ENCODE data around the gene WNT9A.

DNA sequence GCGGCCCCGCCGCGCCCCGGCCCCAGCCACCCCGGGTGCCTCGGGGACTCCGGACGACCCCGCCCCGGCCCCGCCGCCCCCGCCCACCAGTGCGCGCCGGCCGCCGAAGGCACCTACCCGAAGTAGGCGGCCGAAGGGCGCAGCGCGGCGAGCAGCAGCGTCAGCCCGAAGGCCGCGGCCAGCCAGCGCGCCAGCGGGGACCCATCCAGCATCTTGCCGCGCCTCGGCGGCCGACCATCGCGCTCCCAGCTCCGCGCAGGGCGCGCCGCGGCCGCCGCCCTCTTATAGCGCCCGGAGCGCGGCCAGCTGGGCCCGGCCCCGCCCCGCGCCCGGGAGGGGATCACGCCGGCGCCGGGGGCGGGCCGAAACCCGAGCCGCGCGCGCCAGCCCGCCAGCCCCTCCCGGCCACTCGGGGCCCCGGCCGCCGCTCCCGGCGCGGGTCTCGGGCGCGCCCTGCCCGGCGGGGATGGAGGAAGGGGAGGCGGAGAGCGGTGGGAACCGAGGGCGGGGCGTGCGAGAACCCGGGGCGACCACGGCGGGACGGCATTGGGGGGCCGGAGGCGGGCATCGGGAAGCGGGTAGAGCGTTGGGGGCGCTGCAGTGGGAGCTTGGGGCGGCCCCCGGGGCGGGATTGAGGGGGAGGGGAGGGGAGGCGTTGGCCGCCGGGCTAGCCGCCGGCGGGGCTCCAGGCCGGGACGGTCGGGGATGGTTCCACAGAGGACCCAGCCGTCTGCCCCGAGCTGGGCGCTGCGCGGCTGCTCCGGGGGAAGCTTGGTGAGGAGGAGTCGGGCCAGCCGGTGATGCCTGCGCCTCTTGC, at the start of gene WNT9A:
- no peak for TF ChIP-seq EZH2 (IDR thresholded peaks at IDR 0.05)
- no peak for TF ChIP-seq POLR2AphosphoS5 (IDR thresholded peaks at IDR 0.05; ENCODE audit: borderline replicate concordance, low read depth, low read length)
- no peak for TF ChIP-seq FOXP2 (optimal IDR thresholded peaks at IDR 0.05; ENCODE audit: control extremely low read depth, extremely low read length, insufficient read depth)
